HFF-Myc (cell line): ENCODE results near the gene PINK1.

ENCODE experiments used
- DNase-seq: peaks from one replicate; pipeline ENCODE4 v3.0.0-alpha.2; 2011; ENCODE audit warnings: low read depth; ENCODE audit errors: extremely low read depth
- H3K4me3 ChIP-seq: replicated peaks from 2 replicates; pipeline ENCODE4 v1.5.1; 2011; ENCODE audit warnings: low read depth, mild to moderate bottlenecking, control low read depth, low read length
- TF ChIP-seq, protein P1 (sequence below): IDR thresholded peaks from 2 replicates; pipeline ENCODE4 v1.5.1; 2012; ENCODE audit warnings: mild to moderate bottlenecking, low read depth, low read length, control low read depth; ENCODE audit errors: missing control alignments

PINK1 gene

DNA sequence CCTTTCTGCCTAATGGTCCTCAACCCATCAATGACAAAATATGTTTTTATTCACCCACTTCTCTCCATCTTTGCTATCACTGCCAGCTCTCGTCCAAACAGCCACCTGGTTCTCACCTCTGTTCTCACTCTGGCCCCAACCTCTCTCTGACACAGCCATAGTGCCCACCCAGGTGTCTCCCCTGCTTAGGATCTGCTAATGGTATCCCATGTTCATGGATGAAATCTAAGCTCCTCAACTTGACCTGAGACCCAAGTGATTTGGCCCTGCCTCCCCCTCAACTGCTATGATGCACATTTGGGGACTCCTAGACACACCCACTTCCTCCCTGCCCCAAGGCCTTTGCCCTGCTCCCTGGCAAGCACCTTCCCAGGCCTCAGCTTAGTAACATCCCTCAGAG, 58.6 kb downstream of the PINK1 start:
- H3K4me3 ChIP-seq, result no peak overlapping the region
- TF ChIP-seq, protein P1, sequence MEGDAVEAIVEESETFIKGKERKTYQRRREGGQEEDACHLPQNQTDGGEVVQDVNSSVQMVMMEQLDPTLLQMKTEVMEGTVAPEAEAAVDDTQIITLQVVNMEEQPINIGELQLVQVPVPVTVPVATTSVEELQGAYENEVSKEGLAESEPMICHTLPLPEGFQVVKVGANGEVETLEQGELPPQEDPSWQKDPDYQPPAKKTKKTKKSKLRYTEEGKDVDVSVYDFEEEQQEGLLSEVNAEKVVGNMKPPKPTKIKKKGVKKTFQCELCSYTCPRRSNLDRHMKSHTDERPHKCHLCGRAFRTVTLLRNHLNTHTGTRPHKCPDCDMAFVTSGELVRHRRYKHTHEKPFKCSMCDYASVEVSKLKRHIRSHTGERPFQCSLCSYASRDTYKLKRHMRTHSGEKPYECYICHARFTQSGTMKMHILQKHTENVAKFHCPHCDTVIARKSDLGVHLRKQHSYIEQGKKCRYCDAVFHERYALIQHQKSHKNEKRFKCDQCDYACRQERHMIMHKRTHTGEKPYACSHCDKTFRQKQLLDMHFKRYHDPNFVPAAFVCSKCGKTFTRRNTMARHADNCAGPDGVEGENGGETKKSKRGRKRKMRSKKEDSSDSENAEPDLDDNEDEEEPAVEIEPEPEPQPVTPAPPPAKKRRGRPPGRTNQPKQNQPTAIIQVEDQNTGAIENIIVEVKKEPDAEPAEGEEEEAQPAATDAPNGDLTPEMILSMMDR, result no peak
- no peak for DNase-seq

DNA sequence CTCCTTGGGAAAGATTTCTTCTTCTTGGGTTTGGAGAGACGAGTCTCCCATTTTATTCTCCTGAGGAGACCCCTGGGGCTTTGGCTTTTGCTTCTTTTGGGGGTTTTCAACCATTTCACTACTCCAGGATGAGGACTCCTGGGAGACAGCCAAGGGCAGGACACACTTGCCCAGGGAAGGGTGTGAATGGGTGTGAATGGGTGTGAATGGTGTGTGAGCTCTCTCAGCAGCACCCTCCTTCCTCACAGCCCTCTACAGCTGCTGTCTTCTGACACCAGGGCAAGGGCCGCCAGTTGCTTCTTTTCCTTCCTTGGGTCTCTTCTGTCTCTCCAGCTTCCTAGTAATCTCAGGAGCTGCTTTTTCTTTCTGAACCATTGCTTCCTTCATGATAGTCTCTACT, 60.4 kb downstream of the PINK1 start:
- TF ChIP-seq, protein P1, result no peak
- no peak for DNase-seq
- no peak overlapping the region for H3K4me3 ChIP-seq

DNA sequence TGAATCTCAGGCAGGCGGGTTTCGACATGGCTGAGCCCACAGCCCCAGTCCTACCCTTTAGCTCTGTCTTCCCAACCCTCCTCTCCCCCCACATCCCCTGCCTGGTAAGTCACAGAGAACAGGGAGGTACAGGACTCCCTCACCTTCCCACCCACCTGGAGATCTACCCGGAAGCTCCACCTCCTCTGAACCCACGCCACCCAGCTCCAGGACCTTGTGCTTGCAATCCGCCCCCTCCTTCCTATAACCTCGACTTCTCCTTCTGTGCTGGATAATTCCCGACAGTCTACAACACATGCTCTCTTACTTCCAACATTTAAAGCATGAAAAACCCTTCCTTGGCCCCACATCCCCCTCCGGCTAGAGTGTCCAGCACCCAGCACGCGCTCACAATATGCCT, 62.3 kb downstream of the PINK1 start:
- DNase-seq, result no peak
- H3K4me3 ChIP-seq, result no peak overlapping the region
- TF ChIP-seq, protein P1, result no peak

DNA sequence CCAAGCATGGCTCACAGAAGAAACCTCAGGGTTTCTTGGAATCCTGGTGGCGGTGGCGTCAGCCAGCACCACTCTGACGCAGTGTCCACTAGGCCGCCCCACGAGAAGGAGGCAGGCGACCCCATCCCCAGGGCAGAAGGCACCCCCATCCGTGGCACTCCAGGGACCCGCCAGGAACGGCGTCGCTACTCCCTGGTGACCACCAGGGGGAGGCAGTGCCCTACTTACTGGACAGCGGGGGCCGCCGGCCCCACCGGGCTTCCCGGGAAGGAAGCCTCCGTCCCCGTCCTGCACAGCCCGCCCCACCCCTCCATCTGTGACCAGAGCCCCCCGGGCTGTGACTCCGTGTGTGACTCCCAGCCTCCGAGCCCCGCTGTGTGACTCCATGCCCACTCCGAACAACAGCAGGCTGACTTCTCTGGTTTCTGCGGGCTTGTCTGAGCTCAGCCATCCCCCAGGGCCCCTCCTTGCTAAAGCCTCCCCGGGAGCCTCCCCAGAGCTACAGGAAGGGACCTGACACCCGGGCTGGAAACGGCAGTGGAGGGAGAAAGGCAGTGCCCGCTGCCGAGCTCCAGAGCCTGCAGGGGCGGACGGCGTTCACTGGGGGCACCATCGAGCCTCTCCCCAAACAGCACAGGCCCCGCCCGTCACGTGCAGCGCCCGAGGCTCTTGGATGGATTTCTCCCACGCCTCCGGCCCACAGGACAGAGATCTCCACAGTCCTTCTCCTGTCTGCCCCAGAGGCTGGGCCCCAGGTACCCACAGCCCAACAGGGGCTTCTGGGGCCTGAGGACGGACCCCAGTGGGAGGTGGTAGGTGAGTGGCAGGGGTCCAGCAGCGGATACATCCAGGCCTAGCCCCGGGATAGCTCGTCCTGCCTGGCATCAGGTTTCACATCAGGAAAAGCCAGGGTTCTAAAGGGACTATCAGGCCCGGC, 63.4 kb downstream of the PINK1 start:
- peak; percentile 85 for DNase-seq
- H3K4me3 ChIP-seq, result peak overlapping the region; percentile 47
- TF ChIP-seq, protein P1, result peak; percentile 74

DNA sequence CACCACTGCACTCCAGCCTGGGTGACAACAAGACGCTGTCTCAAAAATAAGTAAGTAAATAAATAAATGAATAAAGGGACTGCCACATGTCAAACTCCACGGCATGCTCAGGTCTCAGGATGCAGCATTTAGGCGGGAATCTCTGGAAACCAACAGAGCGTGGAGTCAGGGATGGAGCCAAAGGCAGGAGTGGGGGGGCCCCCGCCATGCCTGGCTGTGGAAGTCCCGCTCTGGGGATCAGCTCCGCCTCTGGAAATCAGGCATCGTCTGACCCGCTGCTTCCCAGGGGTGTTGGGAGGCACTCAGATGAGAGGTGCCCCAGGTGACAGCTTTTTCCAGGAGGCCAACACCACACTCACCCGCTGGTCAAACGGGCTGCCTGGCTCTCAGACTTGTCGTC, 64.3 kb downstream of the PINK1 start:
- peak overlapping the region; percentile 47 for H3K4me3 ChIP-seq
- TF ChIP-seq, protein P1, result no peak
- DNase-seq, result no peak

DNA sequence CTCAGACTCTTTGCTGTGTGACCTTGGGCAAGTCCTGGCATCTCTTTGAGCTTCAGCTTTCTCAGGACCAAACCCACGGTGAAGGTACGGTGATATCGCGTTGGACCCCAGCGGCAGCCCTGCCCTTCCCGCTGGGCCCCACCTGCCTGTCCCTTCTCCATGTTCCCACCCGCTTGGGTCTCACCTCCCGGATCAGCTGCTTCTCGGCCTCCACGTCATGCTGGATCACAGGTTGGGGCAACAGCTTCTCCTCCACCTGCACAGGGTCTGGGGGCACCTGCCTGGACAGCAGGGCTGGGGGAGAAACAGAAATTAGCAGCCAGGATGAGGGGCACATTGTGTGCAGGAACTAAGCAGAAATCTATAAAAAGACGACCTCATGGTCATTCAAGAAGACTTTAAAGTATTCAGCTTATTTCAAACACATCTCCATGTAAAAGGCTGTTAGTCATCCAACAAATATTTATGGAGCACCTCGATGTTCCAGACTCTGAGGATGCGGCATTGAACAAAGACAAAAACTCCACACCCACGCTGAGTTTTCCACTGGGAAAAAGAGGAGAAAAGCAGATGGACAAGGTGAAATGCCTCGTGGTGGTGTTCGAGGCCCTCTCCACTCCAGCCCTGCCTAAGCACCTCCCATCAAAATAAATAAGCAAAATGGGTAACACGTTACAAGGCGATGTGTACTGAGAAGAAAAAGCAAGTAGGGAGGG, 65.1 kb downstream of the PINK1 start:
- no peak overlapping the region for H3K4me3 ChIP-seq
- DNase-seq, result peak; percentile 44
- TF ChIP-seq, protein P1, result no peak
